Activated CD4-positive, alpha-beta memory T cell treated with anti-CD3 and anti-CD28 coated beads, Interleukin-2, amount 10 ng/mL, durations not matched to agents 7 days and 5 days (primary cell): ENCODE data around the gene ITPR1. TPM values are rescaled to one million over a fixed set of nuclear protein-coding genes. Genes with fewer than 3 reads are reported as not detected.

Experiments used
- CTCF ChIA-PET: fragments of 350-600 bp; sonication (Branson Sonifier 250); formaldehyde crosslinking; loops from one replicate; lab custom pipeline; 2021; ENCODE audit warnings: antibody characterized with exemption, inconsistent platforms; lab: Charles Lee
- POLR2A ChIA-PET: fragments of 350-600 bp; sonication (Branson Sonifier 250); formaldehyde crosslinking; loops from one replicate; lab custom pipeline; 2021; ENCODE audit warnings: antibody characterized with exemption; lab: Charles Lee
- DNase-seq: peaks from one replicate; pipeline ENCODE4 v3.0.0-alpha.2; 2020
- H3K27ac Mint-ChIP-seq: one replicate; pipeline ENCODE4 v1.8.0; 2021; ENCODE audit warnings: mild to moderate bottlenecking, mixed read lengths
- H3K27me3 Mint-ChIP-seq: one replicate; pipeline ENCODE4 v1.8.0; 2021; ENCODE audit warnings: mixed read lengths
- H3K36me3 Mint-ChIP-seq: one replicate; pipeline ENCODE4 v1.8.0; 2021; ENCODE audit warnings: low read depth, mixed read lengths
- H3K4me1 Mint-ChIP-seq: one replicate; pipeline ENCODE4 v1.8.0; 2021; ENCODE audit warnings: mixed read lengths
- H3K4me3 Mint-ChIP-seq: one replicate; pipeline ENCODE4 v1.8.0; 2021; ENCODE audit warnings: mild to moderate bottlenecking, mixed read lengths
- H3K9me3 Mint-ChIP-seq: one replicate; pipeline ENCODE4 v1.8.0; 2021; ENCODE audit warnings: mixed read lengths
- total RNA-seq, 2 experiments: library from RNA; stranded (reverse); gene quantifications; one replicate each; pipeline ENCODE4 v1.2.3, GENCODE V29; 2021

The ITPR1 gene
- total RNA-seq, 2 experiments from 2014 or later: 59.6 to 64.3 TPM

GRCh38 chr3:4548356-4548755 is 55.2 kb downstream of the ITPR1 start:
- H3K4me1 Mint-ChIP-seq: no peaks in the 10 kb centered on the region
- no peaks in the 10 kb centered on the region for H3K36me3 Mint-ChIP-seq
- H3K9me3 Mint-ChIP-seq: no peaks in the 10 kb centered on the region
- no peaks in the 10 kb centered on the region for H3K27me3 Mint-ChIP-seq
- H3K27ac Mint-ChIP-seq: no peak overlapping the region
- ChIA-PET CTCF (no interaction called here), POLR2A (no interaction called here)
- no peak for DNase-seq
- H3K4me3 Mint-ChIP-seq: no peak overlapping the region

- no peak overlapping the region for H3K4me3 Mint-ChIP-seq
- H3K27me3 Mint-ChIP-seq: no peaks in the 10 kb centered on the region
- DNase-seq: no peak
- H3K4me1 Mint-ChIP-seq: no peaks in the 10 kb centered on the region
- ChIA-PET CTCF (no interaction called here), POLR2A (no interaction called here)
- H3K36me3 Mint-ChIP-seq: no peaks in the 10 kb centered on the region
- H3K27ac Mint-ChIP-seq: no peak overlapping the region
- no peaks in the 10 kb centered on the region for H3K9me3 Mint-ChIP-seq
Measured at GRCh38 chr3:4548780-4549179, 55.6 kb downstream of the ITPR1 start.

DNA sequence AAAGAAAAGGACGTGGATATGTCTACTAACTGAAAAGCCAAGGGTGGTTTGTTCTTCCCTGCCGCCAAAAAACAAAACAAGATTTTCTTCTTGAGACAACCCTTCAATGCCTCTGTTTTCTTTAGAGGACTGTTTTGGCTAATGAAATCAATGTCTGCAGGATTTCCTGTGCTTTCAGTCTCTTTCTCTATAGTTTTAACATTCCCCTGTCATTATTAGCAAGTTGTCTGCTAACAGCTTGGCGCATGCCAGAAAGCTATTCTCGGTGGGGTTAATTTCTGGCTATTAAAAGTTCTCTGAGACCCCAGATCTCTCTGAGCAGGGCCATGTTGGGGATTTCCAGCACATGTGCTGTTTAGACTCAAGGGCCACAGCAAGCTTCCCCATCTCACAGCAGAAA is 56.7 kb downstream of the ITPR1 start:
- H3K4me1 Mint-ChIP-seq: no peaks in the 10 kb centered on the region

GRCh38 chr3:4551051-4551711 is 58.0 kb downstream of the ITPR1 start:
- POLR2A ChIA-PET: no interaction called here
- no peak for DNase-seq
- Mint-ChIP-seq H3K27ac (no peak overlapping the region), H3K9me3 (no peaks in the 10 kb centered on the region), H3K27me3 (no peaks in the 10 kb centered on the region), H3K4me1 (no peaks in the 10 kb centered on the region), H3K4me3 (no peak overlapping the region), H3K36me3 (peaks cover 2% of the 10 kb centered on the region)
- CTCF ChIA-PET: no interaction called here

More for the DNA sequence above, 56.7 kb downstream of the ITPR1 start:
- ChIA-PET POLR2A (no interaction called here), CTCF (no interaction called here)
- DNase-seq: no peak
- Mint-ChIP-seq H3K9me3 (no peaks in the 10 kb centered on the region), H3K36me3 (no peaks in the 10 kb centered on the region), H3K27me3 (no peaks in the 10 kb centered on the region), H3K27ac (no peak overlapping the region), H3K4me3 (no peak overlapping the region)

GRCh38 chr3:4551794-4552442 is 58.8 kb downstream of the ITPR1 start:
- Mint-ChIP-seq H3K27ac (no peak overlapping the region), H3K4me3 (no peak overlapping the region), H3K4me1 (no peaks in the 10 kb centered on the region), H3K9me3 (peaks cover 3% of the 10 kb centered on the region), H3K36me3 (peaks cover 6% of the 10 kb centered on the region), H3K27me3 (no peaks in the 10 kb centered on the region)
- CTCF ChIA-PET: no interaction called here
- no peak for DNase-seq
- POLR2A ChIA-PET: no interaction called here

- POLR2A ChIA-PET: no interaction called here
- Mint-ChIP-seq H3K36me3 (peaks cover 14% of the 10 kb centered on the region), H3K9me3 (peaks cover 6% of the 10 kb centered on the region), H3K27ac (no peak overlapping the region), H3K4me1 (no peaks in the 10 kb centered on the region), H3K27me3 (no peaks in the 10 kb centered on the region), H3K4me3 (no peak overlapping the region)
- CTCF ChIA-PET: no interaction called here
- DNase-seq: no peak
Measured at GRCh38 chr3:4552811-4553210, 59.7 kb downstream of the ITPR1 start.

GRCh38 chr3:4561661-4562060 is 68.5 kb downstream of the ITPR1 start:
- Mint-ChIP-seq H3K4me3 (no peak overlapping the region), H3K4me1 (no peaks in the 10 kb centered on the region), H3K27me3 (no peaks in the 10 kb centered on the region), H3K9me3 (peaks cover 6% of the 10 kb centered on the region), H3K36me3 (peaks cover 8% of the 10 kb centered on the region), H3K27ac (no peak overlapping the region)
- no peak for DNase-seq
- POLR2A ChIA-PET: no interaction called here
- CTCF ChIA-PET: no interaction called here

GRCh38 chr3:4562595-4562994 is 69.4 kb downstream of the ITPR1 start:
- CTCF ChIA-PET: no interaction called here
- peaks cover under 1% of the 10 kb centered on the region for H3K36me3 Mint-ChIP-seq
- H3K4me1 Mint-ChIP-seq: no peaks in the 10 kb centered on the region
- no peaks in the 10 kb centered on the region for H3K9me3 Mint-ChIP-seq
- no peak overlapping the region for H3K4me3 Mint-ChIP-seq
- POLR2A ChIA-PET: no interaction called here
- no peaks in the 10 kb centered on the region for H3K27me3 Mint-ChIP-seq
- no peak overlapping the region for H3K27ac Mint-ChIP-seq
- no peak for DNase-seq

- no peaks in the 10 kb centered on the region for H3K36me3 Mint-ChIP-seq
- H3K27me3 Mint-ChIP-seq: no peaks in the 10 kb centered on the region
- H3K9me3 Mint-ChIP-seq: no peaks in the 10 kb centered on the region
- CTCF ChIA-PET: interaction anchor here (1.0 to 1.2 kb wide), 3 partner anchors 21 to 214 kb away, joined by 3 to 4 read pairs (median 3); no protein-coding TSS in a partner anchor
- DNase-seq: no peak
- POLR2A ChIA-PET: no interaction called here
- H3K4me3 Mint-ChIP-seq: no peak overlapping the region
- no peaks in the 10 kb centered on the region for H3K4me1 Mint-ChIP-seq
- H3K27ac Mint-ChIP-seq: no peak overlapping the region
Measured at GRCh38 chr3:4564270-4564669, 71.1 kb downstream of the ITPR1 start.

DNA sequence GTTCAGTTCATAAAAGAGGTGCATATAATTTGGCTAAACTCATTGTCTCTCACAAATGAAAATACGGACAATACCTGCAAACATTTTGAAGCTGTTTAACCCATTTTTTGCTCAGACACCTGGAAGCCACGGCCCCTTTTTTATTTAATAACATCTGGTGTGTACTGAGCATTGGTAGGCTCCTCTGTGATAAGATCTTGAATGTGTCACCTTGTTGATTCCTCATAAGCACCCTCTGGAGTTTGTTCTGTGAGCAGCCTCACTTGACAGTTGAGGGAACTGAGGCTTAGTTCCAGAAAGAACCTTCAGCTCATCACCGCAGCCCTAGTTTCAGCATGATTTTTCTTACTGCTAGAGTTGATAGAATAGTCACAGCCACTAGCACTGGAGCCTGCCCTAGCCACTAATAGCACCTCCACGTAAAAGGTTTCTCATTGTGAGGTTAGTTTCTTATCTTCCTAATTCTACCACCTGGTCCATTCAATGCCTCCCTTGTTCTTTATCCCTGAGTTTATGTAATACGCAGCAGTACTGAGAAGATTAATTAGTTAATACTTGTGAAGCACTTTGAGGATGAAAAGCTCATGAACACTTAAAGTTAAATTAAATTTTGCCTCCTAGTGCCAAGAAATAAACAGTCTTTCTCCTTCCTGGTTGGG is 71.9 kb downstream of the ITPR1 start:
- Mint-ChIP-seq H3K27ac (no peak overlapping the region), H3K9me3 (no peaks in the 10 kb centered on the region), H3K4me3 (no peak overlapping the region), H3K36me3 (no peaks in the 10 kb centered on the region), H3K27me3 (no peaks in the 10 kb centered on the region), H3K4me1 (no peaks in the 10 kb centered on the region)
- CTCF ChIA-PET: interaction anchor here (1.0 to 1.2 kb wide), 3 partner anchors 20 to 214 kb away, joined by 3 to 4 read pairs (median 3); no protein-coding TSS in a partner anchor
- DNase-seq: no peak
- POLR2A ChIA-PET: no interaction called here

DNA sequence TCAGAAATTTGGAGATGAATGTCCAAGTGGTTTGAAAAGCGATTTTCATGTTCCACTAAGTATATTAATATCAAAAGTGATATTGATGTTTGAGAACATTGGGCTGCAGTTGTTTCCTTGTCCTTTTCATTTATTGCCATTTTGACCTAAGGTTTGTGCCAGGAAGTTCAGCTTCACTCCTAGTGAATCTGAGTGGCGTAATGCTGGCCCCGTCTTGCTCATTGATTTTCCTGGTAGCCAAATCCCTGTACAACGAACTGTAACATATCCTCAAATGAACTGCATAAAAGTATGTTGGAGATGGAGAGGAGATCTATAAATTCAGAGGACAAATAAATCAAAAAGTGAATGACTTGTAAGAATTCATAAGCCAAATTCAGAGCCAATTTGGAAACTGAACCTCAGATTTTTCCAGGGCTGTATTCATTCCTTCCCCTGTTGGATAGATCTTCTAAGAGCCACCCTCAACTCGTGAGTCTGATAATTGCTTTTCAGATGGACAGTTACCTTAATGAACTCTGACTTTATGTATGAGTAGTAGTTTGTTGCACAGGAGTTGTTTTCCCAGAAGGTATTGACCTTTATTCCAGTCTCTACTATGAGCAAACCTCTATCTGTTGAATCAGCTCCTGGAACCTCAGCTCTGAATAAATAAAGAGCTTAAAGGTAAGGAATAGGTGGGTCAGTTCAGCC is 72.8 kb downstream of the ITPR1 start:
- Mint-ChIP-seq H3K4me1 (peaks cover under 1% of the 10 kb centered on the region), H3K36me3 (no peaks in the 10 kb centered on the region), H3K9me3 (no peaks in the 10 kb centered on the region), H3K27me3 (no peaks in the 10 kb centered on the region), H3K27ac (no peak overlapping the region), H3K4me3 (no peak overlapping the region)
- ChIA-PET CTCF (no interaction called here), POLR2A (interaction anchor here (0.9 kb wide), 1 partner anchor 73 kb away, joined by 3 read pairs; the partner anchor contains the start of gene ITPR1)
- no peak for DNase-seq

DNA sequence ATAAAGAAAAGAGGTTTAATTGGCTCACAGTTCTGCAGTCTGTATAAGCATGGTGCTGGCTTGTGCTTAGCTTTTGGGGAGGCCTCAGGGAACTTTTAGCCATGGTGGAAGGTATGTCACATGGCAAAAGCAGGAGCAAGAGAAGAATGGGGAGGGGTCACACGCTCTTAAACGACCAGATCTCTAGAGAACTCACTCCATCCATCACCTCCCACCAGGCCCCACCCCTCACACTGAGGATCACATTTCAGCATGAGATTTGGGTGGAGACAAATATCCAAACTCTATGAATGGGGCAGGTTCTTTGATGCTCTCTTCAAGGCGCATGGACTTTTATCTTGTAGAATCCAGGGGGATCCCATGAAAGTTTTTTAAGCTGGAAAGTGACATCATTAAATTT is 75.7 kb downstream of the ITPR1 start:
- Mint-ChIP-seq H3K27ac (no peak overlapping the region), H3K9me3 (no peaks in the 10 kb centered on the region), H3K36me3 (no peaks in the 10 kb centered on the region), H3K27me3 (no peaks in the 10 kb centered on the region), H3K4me1 (peaks cover 4% of the 10 kb centered on the region), H3K4me3 (no peak overlapping the region)
- CTCF ChIA-PET: interaction anchor here (1.3 kb wide), 1 partner anchor 218 kb away, joined by 4 read pairs; no protein-coding TSS in a partner anchor
- DNase-seq: no peak
- POLR2A ChIA-PET: no interaction called here
